ENCODE results near the gene ERCC6L2.

DNA sequence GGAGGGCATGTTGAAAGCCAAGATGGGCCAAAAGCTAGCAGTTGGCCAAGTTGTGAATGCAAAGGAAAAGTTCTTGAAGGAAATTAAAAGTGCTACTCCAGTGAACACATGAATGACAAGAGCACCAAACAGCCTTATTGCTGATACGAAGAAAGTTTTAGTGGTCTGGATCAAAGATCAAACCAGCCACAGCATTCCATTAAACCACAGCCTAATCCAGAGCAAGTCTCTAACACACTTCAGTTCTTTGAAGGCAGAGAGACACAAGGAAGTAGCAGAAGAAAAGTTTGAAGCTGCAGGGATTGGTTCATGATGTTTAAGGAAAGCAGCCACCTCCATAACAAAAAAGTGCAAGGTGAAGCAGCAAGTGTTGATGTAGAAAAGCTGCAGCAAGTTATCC is 71.6 kb downstream of the ERCC6L2 start:
- TF ChIP-seq CTCF (IDR thresholded peaks at IDR 0.05; ENCODE audit: low read depth, low read length) (no peak), POLR2A (IDR thresholded peaks at IDR 0.05; ENCODE audit: extremely low read depth, insufficient read length) (no peak), MYC (IDR thresholded peaks at IDR 0.05; ENCODE audit: low read depth, low read length) (no peak)

Data from NB4 (cell line).